ENCODE measurements around the gene SBF2. TPM values are rescaled to one million over a fixed set of nuclear protein-coding genes. Genes with fewer than 3 reads are reported as not detected.

Gene SBF2
- total and polyA plus RNA-seq, 7 experiments from 2014 or later = 4.2 to 35.2 (median 13.3) TPM

- no peaks in the 10 kb centered on the region for H3K4me1 ChIP-seq (ENCODE audit: control insufficient read depth in 2 of 2, insufficient read depth in 2 of 2, low read length in 2 of 2)
- Mint-ChIP-seq H3K27me3 (peaks cover 2 to 35% (median 8%) of the 10 kb centered on the region in 5 donors), H3K4me3 (no peak overlapping the region), H3K36me3 (no peaks in the 10 kb centered on the region), H3K4me1 (no peaks in the 10 kb centered on the region), H3K9me3 (peaks cover 0 to 2% (median 0%) of the 10 kb centered on the region in 11 donors), H3K27ac (no peak overlapping the region)
- no peak overlapping the region for H3K4me3 ChIP-seq (ENCODE audit: low read length)
- H3K27ac ChIP-seq (ENCODE audit: low read depth, low read length) = no peak overlapping the region
- ChIA-PET CTCF (interaction anchor here (0.7 to 1.0 kb wide), 2 partner anchors 20 to 1250 kb away, joined by 3 to 4 read pairs; no protein-coding TSS in a partner anchor), POLR2A (no interaction called here)
- peak; percentile 57 for ATAC-seq
- intact Hi-C loops (cut with micrococcal nuclease) = no loop called here
- DNase-seq = no peak
- H3K36me3 ChIP-seq (ENCODE audit: control insufficient read depth in 2 of 3, insufficient read depth in 3 of 3, low read length in 3 of 3) = no peaks in the 10 kb centered on the region
- no peaks in the 10 kb centered on the region for H3K9me3 ChIP-seq (ENCODE audit: control insufficient read depth in 2 of 3, low read length in 3 of 3)
- H3K27me3 ChIP-seq (ENCODE audit: control insufficient read depth in 2 of 2, insufficient read depth in 2 of 2, low read length in 2 of 2) = no peaks in the 10 kb centered on the region
Observed at GRCh38 chr11:10328314-10329098, 34.5 kb upstream of the SBF2 start.

- no peaks in the 10 kb centered on the region for H3K4me1 ChIP-seq (ENCODE audit: control insufficient read depth in 2 of 2, insufficient read depth in 2 of 2, low read length in 2 of 2)
- ChIA-PET POLR2A (no interaction called here), CTCF (no interaction called here)
- Mint-ChIP-seq H3K27me3 (peaks cover 6 to 33% (median 11%) of the 10 kb centered on the region in 5 donors), H3K9me3 (no peaks in the 10 kb centered on the region), H3K4me3 (no peak overlapping the region), H3K27ac (no peak overlapping the region), H3K36me3 (no peaks in the 10 kb centered on the region), H3K4me1 (peaks cover 0 to 6% (median 0%) of the 10 kb centered on the region in 7 donors)
- no peak overlapping the region for H3K27ac ChIP-seq (ENCODE audit: low read depth, low read length)
- no peak for ATAC-seq
- no peak for DNase-seq
- no peaks in the 10 kb centered on the region for H3K36me3 ChIP-seq (ENCODE audit: control insufficient read depth in 2 of 3, insufficient read depth in 3 of 3, low read length in 3 of 3)
- no peak overlapping the region for H3K4me3 ChIP-seq (ENCODE audit: low read length)
- no peaks in the 10 kb centered on the region for H3K27me3 ChIP-seq (ENCODE audit: control insufficient read depth in 2 of 2, insufficient read depth in 2 of 2, low read length in 2 of 2)
- intact Hi-C loops (cut with micrococcal nuclease) = no loop called here
- H3K9me3 ChIP-seq (ENCODE audit: control insufficient read depth in 2 of 3, low read length in 3 of 3) = no peaks in the 10 kb centered on the region
Observed at GRCh38 chr11:10327254-10327653, 33.2 kb upstream of the SBF2 start.

GRCh38 chr11:10326012-10326964 is 32.3 kb upstream of the SBF2 start:
- CTCF ChIA-PET = no interaction called here
- intact Hi-C loops (cut with micrococcal nuclease) = no loop called here
- Histone ChIP-seq H3K36me3 (ENCODE audit: control insufficient read depth in 2 of 3, insufficient read depth in 3 of 3, low read length in 3 of 3) (no peaks in the 10 kb centered on the region), H3K27ac (ENCODE audit: low read depth, low read length) (no peak overlapping the region), H3K4me1 (ENCODE audit: control insufficient read depth in 2 of 2, insufficient read depth in 2 of 2, low read length in 2 of 2) (no peaks in the 10 kb centered on the region), H3K27me3 (ENCODE audit: control insufficient read depth in 2 of 2, insufficient read depth in 2 of 2, low read length in 2 of 2) (no peaks in the 10 kb centered on the region), H3K9me3 (ENCODE audit: control insufficient read depth in 2 of 3, low read length in 3 of 3) (no peaks in the 10 kb centered on the region), H3K4me3 (ENCODE audit: low read length) (no peak overlapping the region)
- Mint-ChIP-seq H3K9me3 (no peaks in the 10 kb centered on the region), H3K36me3 (no peaks in the 10 kb centered on the region), H3K4me3 (no peak overlapping the region), H3K27ac (no peak overlapping the region), H3K27me3 (peaks cover 4 to 33% (median 8%) of the 10 kb centered on the region in 5 donors), H3K4me1 (peaks cover 0 to 6% (median 0%) of the 10 kb centered on the region in 7 donors)
- ATAC-seq = no peak
- DNase-seq = no peak
- POLR2A ChIA-PET = no interaction called here

- H3K36me3 Mint-ChIP-seq = no peaks in the 10 kb centered on the region
- H3K27me3 Mint-ChIP-seq = peaks cover 4 to 33% (median 8%) of the 10 kb centered on the region in 5 donors
- H3K9me3 ChIP-seq (ENCODE audit: control insufficient read depth in 2 of 3, low read length in 3 of 3) = no peaks in the 10 kb centered on the region
- no peak overlapping the region for H3K4me3 ChIP-seq (ENCODE audit: low read length)
- no peak for DNase-seq
- no peak overlapping the region for H3K27ac Mint-ChIP-seq
- no peak overlapping the region for H3K4me3 Mint-ChIP-seq
- intact Hi-C loops (cut with micrococcal nuclease) = no loop called here
- ATAC-seq = no peak
- no peaks in the 10 kb centered on the region for H3K27me3 ChIP-seq (ENCODE audit: control insufficient read depth in 2 of 2, insufficient read depth in 2 of 2, low read length in 2 of 2)
- H3K27ac ChIP-seq (ENCODE audit: low read depth, low read length) = no peak overlapping the region
- H3K9me3 Mint-ChIP-seq = no peaks in the 10 kb centered on the region
- no peaks in the 10 kb centered on the region for H3K4me1 ChIP-seq (ENCODE audit: control insufficient read depth in 2 of 2, insufficient read depth in 2 of 2, low read length in 2 of 2)
- no peaks in the 10 kb centered on the region for H3K36me3 ChIP-seq (ENCODE audit: control insufficient read depth in 2 of 3, insufficient read depth in 3 of 3, low read length in 3 of 3)
- ChIA-PET POLR2A (no interaction called here), CTCF (interaction anchor here (0.7 to 1.3 kb wide), 2 partner anchors 118 to 790 kb away, joined by 3 read pairs; no protein-coding TSS in a partner anchor)
- H3K4me1 Mint-ChIP-seq = peaks cover 0 to 6% (median 0%) of the 10 kb centered on the region in 7 donors
Observed at GRCh38 chr11:10325277-10326011, 31.4 kb upstream of the SBF2 start.

- CTCF ChIA-PET = interaction anchor here (0.6 to 2.0 kb wide), 8 partner anchors 21 to 571 kb away, joined by 3 to 9 read pairs (median 3); no protein-coding TSS in a partner anchor
Observed at GRCh38 chr11:10324474-10324873, 30.5 kb upstream of the SBF2 start.

GRCh38 chr11:10323793-10324170 is 29.8 kb upstream of the SBF2 start:
- DNase-seq (no peak), ATAC-seq (no peak)
- H3K9me3 Mint-ChIP-seq = no peaks in the 10 kb centered on the region
- Histone ChIP-seq H3K4me3 (ENCODE audit: low read length) (no peak overlapping the region), H3K4me1 (ENCODE audit: control insufficient read depth in 2 of 2, insufficient read depth in 2 of 2, low read length in 2 of 2) (no peaks in the 10 kb centered on the region), H3K27ac (ENCODE audit: low read depth, low read length) (no peak overlapping the region), H3K36me3 (ENCODE audit: control insufficient read depth in 2 of 3, insufficient read depth in 3 of 3, low read length in 3 of 3) (no peaks in the 10 kb centered on the region), H3K9me3 (ENCODE audit: control insufficient read depth in 2 of 3, low read length in 3 of 3) (no peaks in the 10 kb centered on the region), H3K27me3 (ENCODE audit: control insufficient read depth in 2 of 2, insufficient read depth in 2 of 2, low read length in 2 of 2) (no peaks in the 10 kb centered on the region)
- no peak overlapping the region for H3K4me3 Mint-ChIP-seq
- H3K4me1 Mint-ChIP-seq = peaks cover 0 to 6% (median 0%) of the 10 kb centered on the region in 7 donors
- peaks cover 4 to 24% (median 8%) of the 10 kb centered on the region in 5 donors for H3K27me3 Mint-ChIP-seq
- ChIA-PET CTCF (interaction anchor here (0.6 to 2.0 kb wide), 7 partner anchors 8 to 564 kb away, joined by 3 to 9 read pairs (median 3); no protein-coding TSS in a partner anchor), POLR2A (no interaction called here)
- no peak overlapping the region for H3K27ac Mint-ChIP-seq
- intact Hi-C loops (cut with micrococcal nuclease) = loop anchor here (1.0 to 5.0 kb wide), 9 partner anchors 15 to 1306 kb away; no protein-coding TSS in a partner anchor
- H3K36me3 Mint-ChIP-seq = no peaks in the 10 kb centered on the region

More at GRCh38 chr11:10324474-10324873, 30.5 kb upstream of the SBF2 start:
- H3K27ac Mint-ChIP-seq = peak overlapping the region in 1 of 9 donors; percentile 4
- H3K36me3 Mint-ChIP-seq = no peaks in the 10 kb centered on the region
- no peak overlapping the region for H3K27ac ChIP-seq (ENCODE audit: low read depth, low read length)
- H3K36me3 ChIP-seq (ENCODE audit: control insufficient read depth in 2 of 3, insufficient read depth in 3 of 3, low read length in 3 of 3) = no peaks in the 10 kb centered on the region
- H3K4me3 Mint-ChIP-seq = no peak overlapping the region
- H3K4me1 ChIP-seq (ENCODE audit: control insufficient read depth in 2 of 2, insufficient read depth in 2 of 2, low read length in 2 of 2) = no peaks in the 10 kb centered on the region
- H3K27me3 Mint-ChIP-seq = peaks cover 4 to 30% (median 8%) of the 10 kb centered on the region in 5 donors
- H3K4me3 ChIP-seq (ENCODE audit: low read length) = no peak overlapping the region
- no peaks in the 10 kb centered on the region for H3K9me3 Mint-ChIP-seq
- no peaks in the 10 kb centered on the region for H3K27me3 ChIP-seq (ENCODE audit: control insufficient read depth in 2 of 2, insufficient read depth in 2 of 2, low read length in 2 of 2)
- no peak for DNase-seq
- intact Hi-C loops (cut with micrococcal nuclease) = loop anchor here (5.0 kb wide), 3 partner anchors 352 to 1307 kb away; no protein-coding TSS in a partner anchor
- H3K9me3 ChIP-seq (ENCODE audit: control insufficient read depth in 2 of 3, low read length in 3 of 3) = no peaks in the 10 kb centered on the region
- peaks cover 0 to 6% (median 0%) of the 10 kb centered on the region in 7 donors for H3K4me1 Mint-ChIP-seq
- POLR2A ChIA-PET = no interaction called here
- no peak for ATAC-seq

Data from naive thymus-derived CD4-positive, alpha-beta T cell (primary cell).